OCI-LY1 (cell line): ENCODE results near the gene CADM4.

ENCODE experiments used
- H2AFZ ChIP-seq: fragments of 200-600 bp; sonication (generic), shearing (Covaris generic); 2 replicates; pipeline ENCODE4 v1.6.0; 2014; ENCODE audit warnings: antibody characterized with exemption, mild to moderate bottlenecking, low read length
- H3F3A ChIP-seq: fragments of 200-600 bp; sonication (generic), shearing (Covaris generic); 2 replicates; pipeline ENCODE4 v1.6.0; 2014; ENCODE audit warnings: mild to moderate bottlenecking, antibody characterized with exemption, low read length, moderate library complexity; ENCODE audit not compliant: insufficient read depth
- H3K27ac ChIP-seq: fragments of 200-600 bp; sonication (generic); 2 replicates; pipeline ENCODE4 v1.5.1; 2014; ENCODE audit warnings: low read length, mixed run types, mild to moderate bottlenecking, low read depth; ENCODE audit not compliant: poor library complexity, severe bottlenecking
- H3K27me3 ChIP-seq: fragments of 200-600 bp; sonication (generic); 2 replicates; pipeline ENCODE4 v1.6.0; 2014; ENCODE audit warnings: antibody characterized with exemption, mild to moderate bottlenecking, low read length, moderate library complexity; ENCODE audit not compliant: insufficient read depth
- H3K36me3 ChIP-seq: fragments of 200-600 bp; sonication (generic); 2 replicates; pipeline ENCODE4 v1.6.1; 2014; ENCODE audit warnings: mild to moderate bottlenecking, antibody characterized with exemption, low read length, moderate library complexity, mixed read lengths; ENCODE audit not compliant: insufficient read depth
- H3K4me1 ChIP-seq: fragments of 200-600 bp; sonication (generic); 2 replicates; pipeline ENCODE4 v1.5.1; 2014; ENCODE audit warnings: mild to moderate bottlenecking, low read length, moderate library complexity; ENCODE audit not compliant: insufficient read depth, severe bottlenecking
- H3K4me2 ChIP-seq: fragments of 200-600 bp; sonication (generic), shearing (Covaris generic); 2 replicates; pipeline ENCODE4 v1.6.1; 2014; ENCODE audit warnings: low read length
- H3K4me3 ChIP-seq: fragments of 200-600 bp; sonication (generic); 2 replicates; pipeline ENCODE4 v1.5.1; 2014; ENCODE audit warnings: low read length, low read depth, mild to moderate bottlenecking, mixed read lengths; ENCODE audit not compliant: poor library complexity, severe bottlenecking
- H3K79me2 ChIP-seq: fragments of 200-600 bp; shearing (Covaris generic); 2 replicates; pipeline ENCODE4 v1.6.1; 2016; ENCODE audit warnings: mixed run types, low read length, mixed read lengths; ENCODE audit not compliant: insufficient read depth
- H3K9ac ChIP-seq: fragments of 200-600 bp; sonication (generic), shearing (Covaris generic); 2 replicates; pipeline ENCODE4 v1.6.1; 2014; ENCODE audit warnings: mild to moderate bottlenecking, low read length, mixed read lengths
- H3K9me2 ChIP-seq: fragments of 200-600 bp; sonication (generic), shearing (Covaris generic); 2 replicates; pipeline ENCODE4 v1.6.1; 2014; ENCODE audit warnings: low read depth, mild to moderate bottlenecking, low read length, mixed read lengths
- H3K9me3 ChIP-seq: fragments of 200-600 bp; shearing (Covaris generic); 2 replicates; pipeline ENCODE4 v1.6.1; 2014; ENCODE audit warnings: low read length, mixed read lengths
- H4K20me1 ChIP-seq: fragments of 200-600 bp; sonication (generic), shearing (Covaris generic); 2 replicates; pipeline ENCODE4 v1.6.0; 2016; ENCODE audit warnings: mild to moderate bottlenecking, low read length; ENCODE audit not compliant: insufficient read depth
- CTCF ChIP-seq: fragments of 200-600 bp; sonication (generic), shearing (Covaris generic); IDR thresholded peaks from 2 replicates; pipeline ENCODE4 v1.5.1; 2017; ENCODE audit warnings: mild to moderate bottlenecking, antibody characterized with exemption, low read length, moderate library complexity, mixed read lengths
- EZH2 ChIP-seq: fragments of 200-600 bp; sonication (generic), shearing (Covaris generic); IDR thresholded peaks from 2 replicates; pipeline ENCODE4 v1.8.0; 2017; ENCODE audit warnings: borderline replicate concordance, mixed run types, mild to moderate bottlenecking, antibody characterized with exemption, low read length, moderate library complexity, mixed read lengths

Gene CADM4

GRCh38 chr19:43648633-43649032 is 9.0 kb upstream of the CADM4 start:
- no peak overlapping the region for H3K9ac ChIP-seq
- H3K9me3 ChIP-seq: no peaks in the 10 kb centered on the region
- H3K27ac ChIP-seq: no peak overlapping the region
- no peaks in the 10 kb centered on the region for H3K9me2 ChIP-seq
- no peaks in the 10 kb centered on the region for H3K79me2 ChIP-seq
- no peaks in the 10 kb centered on the region for H3K27me3 ChIP-seq
- H3K4me3 ChIP-seq: no peak overlapping the region
- H3K36me3 ChIP-seq: no peaks in the 10 kb centered on the region
- H4K20me1 ChIP-seq: no peaks in the 10 kb centered on the region
- no peak for TF ChIP-seq EZH2
- TF ChIP-seq CTCF: no peak
- no peak overlapping the region for H3K4me2 ChIP-seq
- H2AFZ ChIP-seq: no peak overlapping the region
- no peaks in the 10 kb centered on the region for H3F3A ChIP-seq
- peaks cover 4% of the 10 kb centered on the region for H3K4me1 ChIP-seq

GRCh38 chr19:43644181-43644580 is 4.5 kb upstream of the CADM4 start:
- no peaks in the 10 kb centered on the region for H3K79me2 ChIP-seq
- no peaks in the 10 kb centered on the region for H3K36me3 ChIP-seq
- H3K9me2 ChIP-seq: no peaks in the 10 kb centered on the region
- no peak for TF ChIP-seq CTCF
- no peak for TF ChIP-seq EZH2
- H2AFZ ChIP-seq: no peak overlapping the region
- H3K4me1 ChIP-seq: peaks cover 3% of the 10 kb centered on the region
- no peak overlapping the region for H3K9ac ChIP-seq
- no peak overlapping the region for H3K4me2 ChIP-seq
- no peak overlapping the region for H3K4me3 ChIP-seq
- no peaks in the 10 kb centered on the region for H4K20me1 ChIP-seq
- H3K9me3 ChIP-seq: no peaks in the 10 kb centered on the region
- no peak overlapping the region for H3K27ac ChIP-seq
- 0 out of 2 replicates have a peak, but pooled peaks cover 4% of the 10 kb centered on the region for H3K27me3 ChIP-seq
- no peaks in the 10 kb centered on the region for H3F3A ChIP-seq

- H3K27me3 ChIP-seq: 0 out of 2 replicates have a peak, but pooled peaks cover 12% of the 10 kb centered on the region
- no peak for TF ChIP-seq CTCF
- H4K20me1 ChIP-seq: no peaks in the 10 kb centered on the region
Measured at GRCh38 chr19:43643326-43643725, 3.7 kb upstream of the CADM4 start.

More at GRCh38 chr19:43643326-43643725, 3.7 kb upstream of the CADM4 start:
- H3K9ac ChIP-seq: no peak overlapping the region
- H3K9me2 ChIP-seq: no peaks in the 10 kb centered on the region
- no peaks in the 10 kb centered on the region for H3F3A ChIP-seq
- no peaks in the 10 kb centered on the region for H3K36me3 ChIP-seq
- H2AFZ ChIP-seq: no peak overlapping the region
- H3K4me2 ChIP-seq: no peak overlapping the region
- no peaks in the 10 kb centered on the region for H3K9me3 ChIP-seq
- no peak overlapping the region for H3K4me3 ChIP-seq
- no peaks in the 10 kb centered on the region for H3K79me2 ChIP-seq
- no peak overlapping the region for H3K27ac ChIP-seq
- peaks cover 3% of the 10 kb centered on the region for H3K4me1 ChIP-seq
